Pons (tissue), 1 donor: ENCODE measurements around the gene EML6.
"Not testable (repeated sequence)": the region's sequence is repeated elsewhere in the genome, so short reads cannot be mapped to it uniquely, and the experiment has no call there.

Experiments
- DNase-seq: peaks from one replicate; pipeline ENCODE4 v3.0.0-alpha.2; 2016; ENCODE audit warnings: low spot score

The EML6 gene

GRCh38 chr2:54845514-54845913, 122.1 kb downstream of the EML6 start:
- DNase-seq, result no peak

- no peak for DNase-seq
These were observed 127.0 kb downstream of the EML6 start for GRCh38 chr2:54850171-54851122.

GRCh38 chr2:54853616-54854310, 130.3 kb downstream of the EML6 start:
- no peak for DNase-seq

- DNase-seq, result no peak
These were observed 132.0 kb downstream of the EML6 start for GRCh38 chr2:54855434-54855833.

- no peak for DNase-seq
These were observed 134.7 kb downstream of the EML6 start for GRCh38 chr2:54858021-54858681.

- DNase-seq, result no peak
These were observed 136.0 kb downstream of the EML6 start for GRCh38 chr2:54859416-54859815.

GRCh38 chr2:54859997-54860701, 136.7 kb downstream of the EML6 start:
- no peak for DNase-seq

GRCh38 chr2:54862229-54862628, 138.8 kb downstream of the EML6 start:
- no peak for DNase-seq

GRCh38 chr2:54862742-54863141, 139.3 kb downstream of the EML6 start:
- DNase-seq, result no peak

GRCh38 chr2:54863660-54864059, 140.2 kb downstream of the EML6 start:
- no peak for DNase-seq

GRCh38 chr2:54864096-54864495, 140.6 kb downstream of the EML6 start:
- no peak for DNase-seq

- DNase-seq, result no peak
These were observed 141.3 kb downstream of the EML6 start for GRCh38 chr2:54864727-54865126.

- no peak for DNase-seq
These were observed 142.7 kb downstream of the EML6 start for GRCh38 chr2:54866179-54866578.

- no peak for DNase-seq
These were observed 143.4 kb downstream of the EML6 start for GRCh38 chr2:54866868-54867267.

- no peak for DNase-seq
These were observed 144.0 kb downstream of the EML6 start for GRCh38 chr2:54867457-54867856.

- no peak for DNase-seq
These were observed 148.1 kb downstream of the EML6 start for GRCh38 chr2:54871457-54872107.

- no peak for DNase-seq
These were observed 149.3 kb downstream of the EML6 start for GRCh38 chr2:54872780-54873179.

- not testable (repeated sequence) for DNase-seq
These were observed 149.8 kb downstream of the EML6 start for GRCh38 chr2:54873236-54873635.

- no peak for DNase-seq
These were observed 153.3 kb downstream of the EML6 start for GRCh38 chr2:54876764-54877163.

GRCh38 chr2:54878182-54878581, 154.7 kb downstream of the EML6 start:
- DNase-seq, result no peak

GRCh38 chr2:54879032-54879431, 155.6 kb downstream of the EML6 start:
- no peak for DNase-seq
